Thymus (tissue), 11 donors: ENCODE data around the gene TBC1D24. TPM values are rescaled to one million over a fixed set of nuclear protein-coding genes. Genes with fewer than 3 reads are reported as not detected.
"Not testable (repeated sequence)": the region's sequence is repeated elsewhere in the genome, so short reads cannot be mapped to it uniquely, and the experiment has no call there.

Experiments used
- DNase-seq, 9 donors: peaks; one replicate each; pipeline ENCODE4 v3.0.0-alpha.2; 2013; ENCODE audit warnings: low spot score in 9 of 9, low read depth in 6 of 9, missing footprints in 1 of 9
- H3K27ac ChIP-seq, 2 donors: one replicate each; pipeline ENCODE4 v1.5.1; 2013; ENCODE audit warnings: control low read depth in 1 of 2, low read depth in 1 of 2, low read length in 1 of 2, mild to moderate bottlenecking in 1 of 2, moderate library complexity in 1 of 2
- H3K27me3 ChIP-seq, 2 donors: one replicate each; pipeline ENCODE4 v1.5.1; 2013; ENCODE audit warnings: low read length in 1 of 2; ENCODE audit not compliant: control insufficient read depth in 2 of 2, insufficient read depth in 1 of 2
- H3K36me3 ChIP-seq, 2 donors: one replicate each; pipeline ENCODE4 v1.5.1; 2013; ENCODE audit warnings: low read length in 1 of 2, mild to moderate bottlenecking in 1 of 2, moderate library complexity in 1 of 2; ENCODE audit not compliant: control insufficient read depth in 2 of 2, insufficient read depth in 2 of 2
- H3K4me1 ChIP-seq, 2 donors: one replicate each; pipeline ENCODE4 v1.5.1; 2013; ENCODE audit warnings: low read length in 2 of 2; ENCODE audit not compliant: control insufficient read depth in 2 of 2, insufficient read depth in 2 of 2
- H3K4me3 ChIP-seq, 2 donors: one replicate each; pipeline ENCODE4 v1.5.1; 2013; ENCODE audit warnings: low read length in 2 of 2, control low read depth in 1 of 2, mild to moderate bottlenecking in 1 of 2
- H3K9me3 ChIP-seq, 2 donors: one replicate each; pipeline ENCODE4 v1.5.1; 2013; ENCODE audit warnings: low read length in 1 of 2, mild to moderate bottlenecking in 1 of 2; ENCODE audit not compliant: control insufficient read depth in 2 of 2, insufficient read depth in 1 of 2
- WGBS: extraction: QIAGEN DNeasy Blood & Tissue Kit; methylation state at CpG from one replicate; pipeline ENCODE4 v1.1.7; 2013; 5-methylcytosine and 5-hydroxymethylcytosine counted together
- polyA plus RNA-seq: library from polyadenylated mRNA; stranded (reverse); fragments of 200-250 nt; gene quantifications from one replicate; pipeline ENCODE4 v1.2.3, GENCODE V29; 2013
- total RNA-seq: library from RNA; stranded (reverse); fragments of 120-200 nt; gene quantifications from one replicate; pipeline ENCODE4 v1.2.4, GENCODE V29; 2013
- donor health status: healthy.

The TBC1D24 gene
- total and polyA plus RNA-seq, 2 donors = 3.5 to 3.7 TPM

GRCh38 chr16:2539845-2540458, 65.0 kb downstream of the TBC1D24 start:
- H3K27ac ChIP-seq, H3K4me3 ChIP-seq, H3K9me3 ChIP-seq, H3K36me3 ChIP-seq, DNase-seq, H3K27me3 ChIP-seq: not testable (repeated sequence)
- 89% methylated on average over 14 of the region's 14 CpGs for WGBS
- H3K4me1 ChIP-seq = peaks cover 13 to 24% of the 10 kb centered on the region in 2 donors

DNA sequence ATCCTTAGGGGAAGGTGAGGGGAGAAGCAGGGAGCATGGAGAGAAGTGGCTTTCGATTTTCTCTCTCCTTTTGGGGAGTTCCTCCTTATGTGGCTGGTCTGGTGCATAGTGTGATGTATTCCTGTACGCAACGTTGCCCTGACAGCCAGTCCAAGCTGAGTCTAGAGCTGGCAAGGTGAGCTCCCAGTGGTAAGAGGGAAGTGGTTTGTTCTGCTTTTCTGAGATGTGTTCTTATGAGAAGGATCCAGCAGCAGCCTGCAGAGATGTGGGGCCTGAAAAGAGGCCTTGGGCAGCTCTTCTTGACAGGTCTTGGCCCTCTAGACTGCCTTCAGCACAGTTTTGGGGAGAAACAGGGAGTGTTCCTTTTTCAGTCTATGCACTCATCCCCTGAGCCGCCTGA, 66.0 kb downstream of the TBC1D24 start:
- DNase-seq, H3K36me3 ChIP-seq, H3K27me3 ChIP-seq, H3K4me3 ChIP-seq, H3K27ac ChIP-seq, H3K9me3 ChIP-seq: not testable (repeated sequence)
- H3K4me1 ChIP-seq = peaks cover 13 to 23% of the 10 kb centered on the region in 2 donors
- 64% methylated on average over 3 of the region's 4 CpGs for WGBS

DNA sequence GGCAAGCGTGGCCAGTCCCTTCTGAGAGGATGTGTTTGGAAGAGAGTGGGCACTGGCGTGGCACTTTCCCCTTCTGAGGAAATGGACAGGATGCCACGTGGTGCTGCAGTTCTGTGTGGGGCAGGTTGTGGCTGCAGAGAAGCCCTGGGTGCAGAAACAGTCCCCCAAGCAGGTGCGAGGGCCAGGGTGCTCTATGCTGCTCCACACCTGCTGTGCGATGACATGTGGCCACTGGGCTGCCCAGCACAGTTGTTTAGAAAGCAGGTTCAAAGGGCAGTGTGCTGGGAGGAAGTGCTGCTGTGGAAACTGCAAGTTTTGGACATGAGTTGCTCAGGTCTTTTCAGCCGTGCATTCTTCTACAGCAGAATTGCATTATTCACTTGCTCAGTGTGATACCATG, 66.5 kb downstream of the TBC1D24 start:
- not testable (repeated sequence) for H3K36me3 ChIP-seq, DNase-seq, H3K27me3 ChIP-seq, H3K4me3 ChIP-seq, H3K27ac ChIP-seq, H3K9me3 ChIP-seq
- peaks cover 13 to 21% of the 10 kb centered on the region in 2 donors for H3K4me1 ChIP-seq
- 76% methylated on average over 6 of the region's 6 CpGs for WGBS

- DNase-seq, H3K36me3 ChIP-seq, H3K9me3 ChIP-seq, H3K27ac ChIP-seq, H3K4me3 ChIP-seq, H3K27me3 ChIP-seq: not testable (repeated sequence)
- H3K4me1 ChIP-seq = peaks cover 11 to 14% of the 10 kb centered on the region in 2 donors
- 97% methylated on average over 14 of the region's 14 CpGs for WGBS
These were observed 68.8 kb downstream of the TBC1D24 start for GRCh38 chr16:2543771-2544170.

GRCh38 chr16:2550283-2550878, 75.5 kb downstream of the TBC1D24 start:
- H3K4me1 ChIP-seq, H3K9me3 ChIP-seq, H3K27ac ChIP-seq, H3K27me3 ChIP-seq, DNase-seq, H3K36me3 ChIP-seq, H3K4me3 ChIP-seq: not testable (repeated sequence)
- WGBS = no CpG with 5 or more reads among the region's 14 CpGs

- not testable (repeated sequence) for DNase-seq
These were observed 76.5 kb downstream of the TBC1D24 start for GRCh38 chr16:2551420-2551889.

DNA sequence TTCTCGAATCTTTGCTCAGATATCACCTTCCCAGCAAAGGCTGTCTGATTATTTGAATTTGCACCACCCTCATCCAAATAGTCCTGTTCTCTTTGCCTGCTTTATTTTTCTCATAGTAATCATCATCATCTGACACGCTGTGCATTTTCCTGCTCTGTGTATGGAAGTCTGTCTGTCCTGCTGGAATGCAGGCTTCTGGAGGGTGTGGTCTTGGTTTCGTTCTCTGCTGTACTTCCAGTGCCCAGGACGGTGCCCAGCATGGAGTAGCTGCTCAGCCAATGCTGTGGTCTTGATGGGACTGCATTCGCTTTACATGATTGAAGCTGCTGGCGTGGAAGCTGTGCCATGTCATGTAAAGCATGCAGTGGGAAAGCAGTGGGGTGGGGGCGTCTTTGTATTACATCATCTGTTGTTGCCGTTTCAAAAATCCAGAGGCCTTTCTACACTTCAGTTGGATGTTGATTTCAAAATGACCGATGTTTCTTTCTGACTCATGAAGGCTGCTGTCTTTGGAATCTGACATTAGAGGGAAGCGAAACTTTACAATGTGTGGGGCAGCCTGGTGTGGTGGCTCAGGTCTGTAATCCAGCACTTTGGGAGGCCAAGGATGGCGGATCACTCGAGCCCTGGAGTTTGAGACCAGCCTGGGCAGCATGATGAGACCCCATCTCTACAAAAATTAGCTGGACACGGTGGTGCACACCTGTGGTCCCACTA, 79.9 kb downstream of the TBC1D24 start:
- not testable (repeated sequence) for H3K4me1 ChIP-seq, H3K9me3 ChIP-seq, H3K27me3 ChIP-seq, H3K36me3 ChIP-seq, H3K27ac ChIP-seq, H3K4me3 ChIP-seq, DNase-seq
- WGBS = no CpG with 5 or more reads among the region's 13 CpGs

More at GRCh38 chr16:2551420-2551889, 76.5 kb downstream of the TBC1D24 start:
- not testable (repeated sequence) for H3K27ac ChIP-seq, H3K9me3 ChIP-seq, H3K27me3 ChIP-seq, H3K36me3 ChIP-seq, H3K4me3 ChIP-seq, H3K4me1 ChIP-seq
- WGBS = 92% methylated on average over 11 of the region's 17 CpGs

Other genes with a start within 250 kb of the TBC1D24 start
- 0.99 TPM for gene DNASE1L2, start 238.7 kb upstream of the TBC1D24 start, total RNA-seq
- 3.5 TPM for gene DNASE1L2, start 238.7 kb upstream of the TBC1D24 start, polyA plus RNA-seq
- 31.1 TPM for gene ECI1, start 223.5 kb upstream of the TBC1D24 start, total RNA-seq
- gene ECI1, start 223.5 kb upstream of the TBC1D24 start, polyA plus RNA-seq = 47.0 TPM
- gene RNPS1, start 207.0 kb upstream of the TBC1D24 start, total RNA-seq = 87.2 TPM
- 130 TPM for gene RNPS1, start 207.0 kb upstream of the TBC1D24 start, polyA plus RNA-seq
- 8.4 TPM for gene ABCA3, start 134.4 kb upstream of the TBC1D24 start, total RNA-seq
- 8.6 TPM for gene ABCA3, start 134.4 kb upstream of the TBC1D24 start, polyA plus RNA-seq
- 22.7 TPM for gene CCNF, start 45.7 kb upstream of the TBC1D24 start, total RNA-seq
- gene CCNF, start 45.7 kb upstream of the TBC1D24 start, polyA plus RNA-seq = 4.0 TPM
- 11.0 TPM for gene TEDC2, start 15.0 kb upstream of the TBC1D24 start, total RNA-seq
- 1.8 TPM for gene TEDC2, start 15.0 kb upstream of the TBC1D24 start, polyA plus RNA-seq
- gene NTN3, start 3.8 kb upstream of the TBC1D24 start, total RNA-seq = 0.71 TPM
- gene NTN3, start 3.8 kb upstream of the TBC1D24 start, polyA plus RNA-seq = 0.02 TPM
- 11.0 TPM for gene ATP6V0C, start 38.8 kb downstream of the TBC1D24 start, total RNA-seq
- gene ATP6V0C, start 38.8 kb downstream of the TBC1D24 start, polyA plus RNA-seq = 103 TPM
- 22.1 TPM for gene AMDHD2, start 45.2 kb downstream of the TBC1D24 start, total RNA-seq
- gene AMDHD2, start 45.2 kb downstream of the TBC1D24 start, polyA plus RNA-seq = 33.2 TPM
- 0.47 TPM for gene CEMP1, start 56.3 kb downstream of the TBC1D24 start, total RNA-seq
- gene CEMP1, start 56.3 kb downstream of the TBC1D24 start, polyA plus RNA-seq = 1.2 TPM
- 17.2 TPM for gene PDPK1, start 62.9 kb downstream of the TBC1D24 start, total RNA-seq
- gene PDPK1, start 62.9 kb downstream of the TBC1D24 start, polyA plus RNA-seq = 14.1 TPM
- gene KCTD5, start 207.4 kb downstream of the TBC1D24 start, total RNA-seq = 18.5 TPM
- 21.8 TPM for gene KCTD5, start 207.4 kb downstream of the TBC1D24 start, polyA plus RNA-seq
- 0.28 TPM for gene PRSS27, start 245.1 kb downstream of the TBC1D24 start, total RNA-seq
- 6.5 TPM for gene PRSS27, start 245.1 kb downstream of the TBC1D24 start, polyA plus RNA-seq